Endothelial cell of umbilical vein (primary cell): ENCODE results near the gene RORB.

Source experiments
- CTCF ChIP-seq, 2 donors: IDR thresholded peaks; 1 replicate in 1 of 2; 2 replicates in 1 of 2; pipeline ENCODE4 v1.5.1; 2011; ENCODE audit warnings: low read length in 2 of 2, mild to moderate bottlenecking in 2 of 2, moderate library complexity in 2 of 2, control low read depth in 1 of 2, inconsistent platforms in 1 of 2, low read depth in 1 of 2; ENCODE audit not compliant: insufficient read depth in 1 of 2; ENCODE audit errors: extremely low read depth in 1 of 2
- EZH2 ChIP-seq: IDR thresholded peaks from 2 replicates; pipeline ENCODE4 v1.6.1; 2012; ENCODE audit warnings: borderline replicate concordance, low read depth, mild to moderate bottlenecking, moderate library complexity, low read length, inconsistent platforms; ENCODE audit not compliant: severe bottlenecking

GRCh38 chr9:74463825-74464224 lies 33.3 kb upstream of the RORB start:
- no peak for TF ChIP-seq EZH2
- TF ChIP-seq CTCF (IDR thresholded peaks at IDR 0.05; ENCODE audit: extremely low read depth in 1 of 2, insufficient read depth in 1 of 2, low read depth in 1 of 2, low read length in 2 of 2): no peak
